Left renal pelvis (tissue), 4 donors: ENCODE data around the gene TNS3. TPM values are rescaled to one million over a fixed set of nuclear protein-coding genes. Genes with fewer than 3 reads are reported as not detected.

Experiments
- DNase-seq, 4 donors: peaks; one replicate each; pipeline ENCODE4 v3.0.0-alpha.2; 2013; ENCODE audit warnings: low read depth in 4 of 4, low spot score in 3 of 4
- polyA plus RNA-seq, 4 donors: library from polyadenylated mRNA; unstranded; fragments of 120-200 nt; gene quantifications; one replicate each; pipeline ENCODE4 v1.2.1, GENCODE V29; 2013; ENCODE audit not compliant: insufficient read length in 4 of 4

TNS3 gene
- polyA plus RNA-seq, 4 donors, result 85.6 to 120 (median 91.2) TPM

DNA sequence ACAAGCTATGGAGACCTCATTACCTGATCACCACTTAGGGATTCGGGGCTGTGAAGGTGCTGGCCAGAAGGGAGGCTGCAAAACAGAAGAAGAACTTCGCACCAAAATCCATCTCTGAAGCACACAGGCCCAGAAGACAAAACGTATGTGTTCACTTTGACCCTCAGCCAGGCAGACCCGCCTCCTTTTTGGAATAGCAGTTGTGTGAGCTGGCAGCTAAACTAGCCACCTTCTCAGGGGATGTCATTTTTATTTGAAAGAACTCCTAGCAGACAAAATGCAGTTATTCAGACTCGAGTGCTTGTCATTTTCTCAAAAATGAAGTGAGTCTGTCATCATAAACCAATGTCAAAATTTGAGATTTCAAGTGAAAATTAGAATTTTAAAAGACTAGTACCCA, 71.7 kb downstream of the TNS3 start:
- DNase-seq, result no peak

DNA sequence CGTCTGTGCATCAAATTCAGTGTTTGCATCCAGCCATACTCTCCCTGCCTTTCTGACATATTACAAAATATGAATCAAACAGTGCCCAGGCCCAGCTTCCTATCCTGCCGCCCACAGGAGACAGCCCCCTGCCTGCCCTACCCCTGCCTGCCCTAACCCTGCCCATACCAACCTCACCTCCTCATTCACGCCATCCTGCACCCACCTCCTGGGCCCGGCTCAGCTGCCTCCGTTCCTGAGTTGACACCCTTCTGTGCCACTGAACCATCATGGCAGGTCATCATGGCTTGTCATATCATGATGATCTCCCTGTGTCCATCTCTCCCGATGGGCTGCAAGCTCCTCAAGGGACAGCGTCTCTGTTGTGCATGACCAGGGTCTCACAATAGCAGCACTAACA, 72.3 kb downstream of the TNS3 start:
- no peak for DNase-seq

DNA sequence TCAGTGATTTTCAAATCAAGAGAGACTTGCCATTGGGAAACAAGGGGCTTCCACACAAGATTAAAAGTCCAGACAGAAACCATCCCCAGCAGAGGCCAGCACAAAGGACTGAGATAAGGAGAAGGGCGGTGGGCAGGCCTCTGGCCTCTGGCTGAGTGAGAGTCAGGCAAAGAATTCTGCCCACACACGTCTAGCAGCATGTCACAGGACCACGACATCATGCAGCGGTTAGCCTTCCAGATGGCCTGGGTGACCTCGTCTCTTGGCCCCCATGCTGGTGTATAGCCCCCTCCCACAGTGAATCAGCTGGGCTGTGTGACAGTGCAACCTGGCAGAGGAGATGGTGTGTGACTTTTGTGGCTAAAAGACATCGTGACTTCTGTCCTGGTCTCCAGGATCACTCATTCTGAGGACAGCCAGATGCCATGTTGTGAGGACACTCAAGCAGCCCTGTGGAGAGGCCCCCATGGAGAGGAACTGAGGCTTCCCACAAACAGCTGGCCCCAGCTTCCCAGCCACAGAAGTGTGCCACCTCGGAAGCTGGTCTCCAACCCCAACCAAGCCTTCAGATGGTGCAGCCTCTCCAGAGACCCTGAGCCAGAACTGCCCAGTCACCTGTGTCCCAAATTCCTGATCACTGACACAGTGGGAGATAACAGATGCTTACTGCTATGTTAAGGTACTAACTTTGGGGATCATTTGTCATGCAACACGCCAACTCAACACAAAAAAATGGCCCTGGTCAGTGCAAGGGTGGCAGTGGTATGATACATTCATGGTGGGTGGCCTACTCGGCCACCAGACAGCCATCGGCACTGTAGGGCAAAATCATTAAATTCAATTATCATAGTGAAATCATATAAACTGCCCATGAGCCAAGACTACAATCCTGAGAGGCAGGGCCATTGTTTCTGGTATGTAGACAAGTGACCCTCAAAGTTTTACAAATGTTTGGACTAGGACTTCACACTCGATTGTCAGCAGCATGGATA, 73.2 kb downstream of the TNS3 start:
- DNase-seq, result no peak

DNA sequence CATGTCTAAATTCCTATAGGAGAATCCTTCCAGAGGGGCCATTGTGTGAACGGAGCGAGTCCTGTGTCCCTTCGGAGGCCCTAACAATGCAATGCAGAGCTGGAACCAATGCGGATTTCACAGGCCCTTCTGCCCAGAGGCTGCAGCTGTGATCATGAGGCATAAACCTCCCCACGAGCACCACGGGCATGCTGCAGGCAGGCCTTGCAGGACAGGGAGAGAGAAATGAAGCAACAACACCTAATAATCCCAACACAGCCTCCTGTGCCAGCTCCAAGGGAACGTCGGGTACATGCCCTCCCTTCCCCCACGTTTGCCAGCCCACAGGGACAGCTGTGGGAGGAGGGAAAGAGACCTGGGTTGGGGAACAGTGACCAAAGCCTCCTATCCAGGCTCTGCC, 74.4 kb downstream of the TNS3 start:
- DNase-seq, result no peak

DNA sequence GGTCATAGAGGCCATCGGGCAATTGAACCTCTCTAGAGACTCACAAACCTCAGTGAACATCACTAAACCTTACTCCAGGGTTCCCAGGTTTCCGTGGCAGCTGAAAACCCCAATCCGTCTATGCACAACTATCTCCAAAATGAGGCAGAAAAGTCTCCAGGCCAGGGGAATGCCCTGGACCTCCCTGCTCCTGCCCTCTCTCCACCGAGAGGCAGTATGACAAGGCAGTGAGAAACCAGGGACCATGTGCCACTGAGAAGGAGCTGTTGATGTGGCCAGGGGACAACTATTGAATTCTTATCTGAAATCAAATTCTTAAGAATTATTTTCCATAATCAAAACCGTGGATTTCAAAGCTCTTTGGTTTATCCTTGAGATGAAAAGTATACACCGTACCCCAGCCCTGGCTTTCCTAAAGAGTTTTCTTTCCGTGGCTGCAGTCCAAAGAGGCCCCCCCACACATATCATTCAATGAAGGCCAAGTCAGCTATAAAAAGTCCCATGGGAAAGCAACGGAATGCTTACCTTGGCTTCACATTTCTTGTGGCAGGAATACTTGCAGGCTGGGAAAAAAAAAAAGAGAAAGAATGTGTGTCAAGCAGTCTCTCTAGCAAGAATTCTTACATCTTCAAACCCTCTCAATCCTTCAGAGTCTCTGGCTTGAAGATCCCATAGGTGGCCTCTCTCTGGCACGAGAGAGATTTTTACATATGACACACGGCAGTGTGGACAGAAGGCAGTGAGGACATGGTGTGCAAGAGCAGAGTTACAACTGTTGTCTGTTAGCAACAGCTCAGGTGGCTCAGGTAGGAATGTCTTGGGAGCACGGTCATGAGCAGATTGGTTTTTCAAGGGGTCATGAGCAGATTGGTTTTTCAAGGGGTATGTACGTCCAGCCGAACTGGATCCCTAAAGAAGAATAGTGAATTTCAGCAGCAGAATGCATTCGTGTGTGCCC, 75.2 kb downstream of the TNS3 start:
- no peak for DNase-seq

DNA sequence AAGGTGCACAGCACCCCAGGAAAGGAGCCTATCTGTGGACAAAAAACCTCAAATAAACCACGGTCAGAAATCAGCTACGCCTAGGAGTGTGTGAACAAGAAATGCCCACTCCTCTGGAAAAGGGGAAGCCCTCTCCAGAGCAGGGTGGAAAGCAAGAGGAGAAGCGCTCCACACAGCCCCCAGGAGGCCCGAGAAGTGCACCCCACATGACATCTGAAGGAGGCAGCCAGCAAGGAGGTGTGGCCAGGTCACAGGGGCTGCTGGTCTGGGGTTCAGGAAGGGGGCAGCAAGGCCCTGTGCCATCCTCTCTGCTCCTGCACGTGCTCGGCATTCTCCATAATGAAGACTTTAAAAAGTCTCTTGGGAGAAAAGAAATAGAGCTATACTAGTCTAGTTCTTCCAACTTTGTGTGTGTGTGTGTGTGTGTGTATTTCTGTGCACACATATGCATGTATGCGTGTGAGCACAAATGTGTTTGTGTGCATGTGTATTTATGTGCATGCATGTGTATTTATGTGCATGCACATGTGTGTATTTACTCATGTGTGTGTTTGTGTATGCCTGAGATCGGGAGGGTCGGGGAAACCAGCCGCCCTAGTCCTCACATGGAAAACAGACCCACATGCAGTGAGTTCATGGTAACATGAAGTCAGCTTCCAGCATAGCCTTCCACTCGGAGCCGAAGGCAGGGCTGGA, 76.5 kb downstream of the TNS3 start:
- DNase-seq, result no peak

DNA sequence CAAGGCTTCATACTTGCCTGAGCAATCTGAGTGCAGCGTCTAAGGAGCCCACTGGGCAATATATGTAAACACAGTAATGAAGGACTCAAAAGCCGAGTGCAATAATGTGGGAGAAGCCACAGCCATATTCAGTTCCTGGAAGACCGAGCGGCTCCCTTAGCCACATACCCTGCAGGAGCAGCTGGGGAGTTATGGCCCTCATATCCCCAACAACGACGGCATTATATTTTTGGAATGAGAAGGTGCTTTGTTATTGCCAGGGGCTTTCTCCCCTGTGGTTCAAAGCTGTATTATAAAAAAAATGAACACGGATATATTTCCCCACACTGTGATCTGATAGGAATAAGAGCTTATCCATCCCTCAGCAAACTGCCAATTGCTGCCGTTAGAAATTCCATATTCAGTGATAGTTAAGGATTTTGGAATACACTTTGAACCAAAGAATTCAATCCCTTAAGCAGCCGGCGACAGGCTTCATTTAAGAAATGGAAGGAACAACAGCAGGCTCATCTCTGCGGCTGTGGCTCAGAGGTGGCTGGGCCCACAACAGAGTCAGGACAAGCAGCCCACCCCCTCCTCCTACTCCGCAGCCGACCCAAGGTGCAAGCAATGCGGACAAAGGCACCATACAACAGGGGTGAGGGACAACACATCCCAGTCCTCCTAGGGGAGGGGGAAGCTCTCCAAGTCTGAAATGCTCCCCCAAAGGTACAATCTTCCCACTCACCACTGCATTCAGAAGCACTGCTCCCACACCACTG, 77.2 kb downstream of the TNS3 start:
- DNase-seq, result no peak

DNA sequence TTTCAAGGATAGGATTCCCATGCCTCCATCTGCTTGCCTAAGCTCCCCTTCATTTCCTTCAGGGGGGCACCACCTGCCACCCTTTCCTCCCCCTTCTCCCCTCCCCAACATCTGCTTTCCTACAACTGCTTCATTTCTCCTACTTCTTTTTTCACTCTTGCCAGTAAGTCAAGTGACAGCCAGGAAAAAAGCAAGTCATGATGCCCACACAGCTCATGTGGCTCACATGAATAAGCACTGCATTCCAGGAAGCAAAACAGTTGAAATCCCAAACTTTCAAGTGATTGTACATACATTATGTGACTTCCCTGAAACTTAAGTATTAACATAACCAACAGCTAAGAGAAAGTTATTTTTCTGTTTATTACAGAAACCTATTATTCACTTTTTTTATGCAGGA, 78.6 kb downstream of the TNS3 start:
- no peak for DNase-seq

DNA sequence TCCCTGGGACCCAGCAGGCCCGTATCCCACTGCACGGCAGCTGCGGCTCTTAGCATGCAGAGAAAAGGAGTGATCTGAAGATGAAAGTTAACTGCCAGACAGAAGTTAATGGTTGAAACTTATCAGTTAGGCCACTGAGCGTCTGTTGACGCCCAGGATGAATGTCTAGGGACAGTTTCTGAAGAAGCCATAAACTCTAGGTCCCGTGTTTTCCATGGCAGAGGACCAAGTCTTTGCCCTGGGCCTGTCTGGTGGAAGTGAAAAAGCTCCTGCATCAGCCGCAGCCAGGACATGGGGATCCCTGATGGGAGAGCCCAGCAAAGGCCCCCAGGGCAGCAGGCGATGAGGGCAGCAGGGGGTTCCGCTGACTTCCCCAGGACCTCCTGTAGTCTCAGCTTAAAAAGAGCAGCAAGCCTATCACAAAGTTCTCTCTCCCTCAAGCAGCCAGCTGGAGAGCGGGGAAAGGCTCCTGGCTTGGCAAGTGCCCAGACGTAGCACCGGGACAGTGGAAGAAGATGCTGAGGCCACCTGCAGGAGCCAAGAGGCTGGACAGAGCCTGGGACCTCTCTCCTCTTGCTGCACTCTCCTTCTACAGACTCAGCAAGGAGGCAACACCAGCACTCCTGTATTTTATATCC, 79.6 kb downstream of the TNS3 start:
- no peak for DNase-seq

DNA sequence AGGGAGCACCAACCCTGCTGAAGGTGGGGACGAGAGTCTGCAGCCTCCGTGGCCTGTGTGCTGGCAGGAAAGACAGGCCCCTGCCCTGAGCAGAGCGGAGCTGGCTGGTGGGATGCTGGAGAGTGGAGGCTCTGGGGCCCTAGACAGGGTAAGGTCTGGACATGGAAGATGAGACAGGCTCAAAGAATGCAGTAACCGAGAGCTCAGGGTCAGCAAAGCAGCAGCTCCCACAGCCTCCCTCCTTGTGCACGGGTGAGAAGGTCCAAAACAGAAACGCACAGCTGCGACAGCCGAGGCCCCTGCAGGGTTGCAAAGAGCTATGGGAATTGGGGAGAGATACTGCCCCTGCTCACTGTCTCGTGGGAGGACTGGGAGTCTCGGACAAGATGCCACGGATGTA, 80.5 kb downstream of the TNS3 start:
- DNase-seq, result no peak

DNA sequence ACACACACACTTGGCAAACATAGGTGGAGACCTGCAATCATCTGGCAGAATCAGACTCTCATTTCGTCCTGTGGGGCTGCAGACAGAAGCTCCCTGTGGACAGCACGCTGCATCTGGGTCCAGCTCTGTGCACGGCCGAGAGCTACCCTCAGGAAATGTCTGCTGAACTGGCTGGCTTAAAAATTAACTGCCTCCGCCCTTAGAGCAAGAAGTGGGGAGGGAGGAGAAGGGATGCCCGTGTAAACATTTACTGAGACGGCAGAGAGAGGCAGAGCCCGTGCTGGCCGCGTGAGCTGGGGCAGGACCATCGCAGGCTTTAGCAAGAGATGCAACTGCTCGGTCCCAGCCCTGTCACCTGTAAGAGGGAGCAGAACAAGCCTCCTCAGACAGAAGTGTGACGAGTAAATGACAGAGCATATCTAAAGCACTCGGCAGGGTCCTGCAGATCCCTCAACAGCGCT, 81.8 kb downstream of the TNS3 start:
- DNase-seq, result no peak

DNA sequence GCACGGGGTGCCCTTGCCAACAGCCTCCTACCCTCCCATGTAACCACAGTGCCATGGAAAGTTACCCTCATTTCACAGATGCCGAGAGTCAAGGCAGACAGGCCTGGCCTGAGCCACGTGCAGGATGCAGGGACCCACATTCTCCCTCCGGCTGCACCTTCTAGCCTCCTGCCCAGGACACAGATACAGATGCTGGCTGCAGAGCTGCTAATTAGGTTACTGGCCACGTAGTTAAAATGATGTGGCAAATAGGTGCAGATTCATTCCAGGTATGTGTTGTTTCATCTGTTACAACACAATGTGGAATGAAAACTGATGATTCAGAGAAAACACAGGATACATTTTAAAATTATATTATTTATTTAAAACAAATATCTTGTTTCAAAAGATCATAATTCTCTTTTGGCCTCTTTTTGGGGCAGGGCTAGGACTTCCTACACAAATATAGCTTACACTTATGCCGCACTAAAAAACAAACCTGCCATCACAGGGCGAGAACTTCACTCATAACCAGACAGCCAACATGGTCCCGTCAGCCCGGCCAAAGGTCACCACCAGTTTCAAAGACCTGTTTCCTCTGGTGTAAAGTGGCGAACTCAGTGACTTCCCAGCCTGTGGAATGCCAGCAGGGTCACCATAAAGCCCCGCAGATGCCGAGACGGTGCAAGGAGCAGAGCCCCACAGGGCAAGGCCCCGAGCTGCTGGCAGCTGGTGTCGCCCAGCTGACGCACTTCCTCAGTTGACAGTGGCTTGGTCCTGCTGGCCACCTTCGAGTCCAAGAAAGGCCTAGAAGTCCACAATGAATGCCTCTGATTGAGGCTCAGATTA, 83.5 kb downstream of the TNS3 start:
- no peak for DNase-seq

DNA sequence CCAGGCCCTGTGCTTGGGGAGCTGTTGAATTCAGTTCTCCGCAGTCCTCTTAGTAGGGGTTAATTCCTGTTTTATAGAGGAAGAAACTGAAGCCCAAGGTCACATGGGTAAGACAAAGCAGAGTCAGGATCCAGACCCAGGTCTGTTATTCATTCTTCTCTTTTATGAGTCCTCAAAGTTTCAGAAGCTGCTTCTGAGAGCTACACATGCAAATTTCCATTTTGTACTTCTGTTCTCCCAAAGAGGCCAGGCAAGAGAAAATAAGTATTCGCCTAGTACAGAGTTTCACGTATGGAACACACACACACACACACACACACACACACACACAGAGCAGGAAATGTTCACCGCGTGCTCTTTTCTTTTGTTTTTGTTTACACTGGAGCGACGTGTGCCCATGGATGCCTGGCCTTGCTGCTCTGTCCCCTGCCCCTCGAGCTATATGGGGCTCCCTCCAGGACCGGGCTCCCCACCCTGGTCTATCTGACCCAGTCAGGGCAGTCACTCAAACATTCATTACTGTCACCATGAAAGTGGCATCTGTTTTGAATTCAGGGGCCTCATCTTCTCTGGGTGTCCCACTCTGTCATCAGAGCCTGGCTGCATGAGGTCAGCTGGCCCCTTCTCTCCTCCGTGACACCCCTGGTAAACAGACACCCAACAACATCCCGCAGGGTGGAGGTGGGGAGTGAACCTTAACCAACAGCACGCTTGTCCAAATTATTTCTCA, 84.4 kb downstream of the TNS3 start:
- DNase-seq, result no peak

DNA sequence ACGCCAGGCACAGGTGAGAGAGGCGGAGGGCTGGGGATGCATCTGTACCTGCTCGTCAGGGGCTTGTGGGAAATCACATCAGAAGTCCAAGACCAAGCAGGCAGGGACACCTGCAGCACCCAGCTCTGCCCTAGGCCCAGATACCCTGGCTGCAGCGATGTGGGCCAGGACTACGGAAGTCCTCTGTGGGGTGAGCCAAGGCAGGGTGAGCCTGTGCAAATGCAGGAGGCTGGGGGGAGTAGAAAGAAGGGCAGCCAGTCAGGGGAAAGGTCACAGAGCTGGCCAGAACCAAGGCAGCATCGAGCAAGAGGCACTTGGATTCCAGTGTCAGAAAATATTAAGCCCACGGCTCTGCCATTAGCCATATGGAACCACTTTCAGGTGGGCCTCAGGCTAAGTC, 85.2 kb downstream of the TNS3 start:
- DNase-seq, result no peak

DNA sequence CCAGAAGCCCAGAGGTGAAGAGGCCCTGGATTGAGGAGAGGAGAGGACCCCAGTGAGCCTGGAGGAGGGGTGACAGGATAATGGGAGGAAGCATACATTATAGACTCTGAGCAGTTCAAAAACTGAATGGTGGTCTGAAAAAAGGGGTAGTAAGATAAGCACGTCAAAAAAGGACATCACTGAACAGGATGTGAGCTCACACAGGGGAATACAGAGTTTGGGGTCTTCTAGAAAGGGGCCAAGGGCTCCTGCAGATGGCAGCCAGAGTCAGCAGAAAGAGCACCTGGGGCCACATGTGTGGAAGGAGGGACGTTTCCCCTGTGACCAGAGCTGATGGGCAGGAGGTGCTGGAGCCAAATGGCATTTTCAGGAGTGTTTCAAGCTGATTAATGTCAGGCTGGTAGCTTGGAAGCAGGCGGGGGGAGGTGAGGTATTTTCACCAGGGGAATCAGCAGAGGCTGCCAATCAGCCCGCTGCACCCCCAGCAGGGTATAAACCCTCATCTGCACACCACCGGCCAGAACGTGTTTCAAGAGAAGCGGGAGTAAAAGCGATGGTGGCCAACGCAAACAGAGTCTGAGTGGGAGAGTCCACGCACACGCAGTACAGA, 85.8 kb downstream of the TNS3 start:
- no peak for DNase-seq

DNA sequence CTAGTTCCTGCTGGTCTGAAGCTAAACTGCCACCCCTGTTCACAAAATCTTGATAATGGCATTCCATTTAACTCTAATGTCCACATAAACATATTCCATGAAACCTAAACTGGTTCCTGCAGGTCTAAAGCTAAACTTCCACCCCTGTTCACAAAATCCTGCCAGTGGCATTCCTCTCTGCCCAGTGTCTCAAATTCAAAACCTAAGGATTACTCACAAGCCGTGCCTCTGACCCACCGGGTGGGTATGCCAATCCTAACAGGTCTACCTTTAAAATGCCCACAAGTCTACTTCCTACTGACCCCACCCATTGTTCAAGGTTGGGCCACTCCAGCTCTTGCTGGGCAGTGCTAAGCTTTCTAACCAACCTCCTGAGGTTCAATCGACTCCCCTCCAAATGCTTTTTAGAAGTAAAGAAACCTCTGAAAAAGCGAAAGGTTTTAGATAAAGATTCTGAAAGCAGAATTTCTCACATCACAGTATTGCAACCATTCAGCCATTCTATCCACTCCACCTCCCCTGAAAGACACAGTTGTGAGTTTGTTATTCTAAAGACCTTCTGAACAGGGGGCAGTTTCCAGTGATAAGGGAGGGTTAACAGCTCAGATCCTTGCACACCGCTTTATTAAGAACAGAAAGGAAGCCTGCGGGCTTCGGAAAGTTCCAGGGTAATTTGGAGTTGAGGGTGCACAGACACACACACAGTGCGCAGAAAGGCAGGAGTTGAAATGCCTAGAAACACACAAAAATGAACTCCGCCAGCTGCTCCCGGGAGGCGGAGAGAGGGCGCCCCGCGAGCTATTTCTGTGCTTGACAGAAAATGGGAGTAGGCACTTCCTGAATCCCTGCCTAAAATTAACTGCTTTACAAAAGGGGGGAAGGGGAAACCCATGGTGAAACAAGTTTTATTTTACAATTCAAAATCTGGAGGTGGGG, 87.7 kb downstream of the TNS3 start:
- no peak for DNase-seq
